Smooth muscle cell (in vitro differentiated cells): ENCODE measurements around the gene RPTOR. TPM values are rescaled to one million over a fixed set of nuclear protein-coding genes. Genes with fewer than 3 reads are reported as not detected.

Experiments
- DNase-seq: peaks from one replicate; lab custom pipeline; 2025; ENCODE audit not compliant: unreplicated experiment; lab: John Stamatoyannopoulos, UW
- H2AFZ ChIP-seq: fragments of 200-600 bp; sonication (generic); 2 replicates; pipeline ENCODE4 v1.6.0; 2016; ENCODE audit warnings: antibody characterized with exemption, low read depth, mild to moderate bottlenecking
- H3F3A ChIP-seq: fragments of 200-600 bp; sonication (generic); 2 replicates; pipeline ENCODE4 v1.6.0; 2017; ENCODE audit warnings: antibody characterized with exemption, low read depth
- H3K27ac ChIP-seq: fragments of 200-600 bp; sonication (generic); 2 replicates; pipeline ENCODE4 v1.5.1; 2016; ENCODE audit warnings: low read depth, mild to moderate bottlenecking
- H3K27me3 ChIP-seq: fragments of 200-600 bp; sonication (generic); 2 replicates; pipeline ENCODE4 v1.6.1; 2016; ENCODE audit warnings: low read depth, mild to moderate bottlenecking
- H3K36me3 ChIP-seq: fragments of 200-600 bp; sonication (generic); 2 replicates; pipeline ENCODE4 v1.5.1; 2016; ENCODE audit warnings: low read depth
- H3K4me1 ChIP-seq: fragments of 200-600 bp; sonication (generic); 2 replicates; pipeline ENCODE4 v1.5.1; 2016; ENCODE audit warnings: low read depth
- H3K4me2 ChIP-seq: fragments of 200-600 bp; sonication (generic); 2 replicates; pipeline ENCODE4 v1.6.0; 2016; ENCODE audit warnings: mild to moderate bottlenecking
- H3K4me3 ChIP-seq: fragments of 200-600 bp; sonication (generic); 2 replicates; pipeline ENCODE4 v1.5.1; 2016; ENCODE audit warnings: mild to moderate bottlenecking
- H3K79me2 ChIP-seq: fragments of 200-600 bp; sonication (generic); 2 replicates; pipeline ENCODE4 v1.6.0; 2016; ENCODE audit warnings: low read depth, mild to moderate bottlenecking
- H3K9ac ChIP-seq: fragments of 200-600 bp; sonication (generic); 2 replicates; pipeline ENCODE4 v1.6.0; 2016; ENCODE audit warnings: low read depth
- H3K9me3 ChIP-seq: fragments of 200-600 bp; sonication (generic); replicated peaks from 2 replicates; pipeline ENCODE4 v1.5.1; 2016; ENCODE audit warnings: low read depth
- H4K20me1 ChIP-seq: fragments of 200-600 bp; sonication (generic); 2 replicates; pipeline ENCODE4 v1.6.0; 2016; ENCODE audit warnings: low read depth
- WGBS: methylation state at CpG from one replicate; pipeline ENCODE4 v1.1.7; 2016; ENCODE audit warnings: low lambda C conversion rate; 5-methylcytosine and 5-hydroxymethylcytosine counted together
- polyA plus RNA-seq: library from polyadenylated mRNA; unstranded; fragments of >200 nt; fragmentation: Nextera tagmentation; extraction: Ambion mirVana; gene quantifications from 2 replicates; pipeline ENCODE4 v1.2.1, GENCODE V29; 2016
- total RNA-seq: library from RNA; depleted of rRNA; stranded (reverse); fragments of >200 nt; gene quantifications from 2 replicates; pipeline ENCODE4 v1.2.3, GENCODE V29; 2014
- TF ChIP-seq, protein P1 (sequence below): fragments of 200-600 bp; sonication (generic); IDR thresholded peaks from 2 replicates; pipeline ENCODE4 v1.5.1; 2017; ENCODE audit warnings: borderline replicate concordance, mild to moderate bottlenecking, antibody characterized with exemption; ENCODE audit not compliant: insufficient read depth, poor library complexity, severe bottlenecking

RPTOR gene
- total and polyA plus RNA-seq, 2 experiments from 2014 or later, result 10.6 to 12.2 TPM

DNA sequence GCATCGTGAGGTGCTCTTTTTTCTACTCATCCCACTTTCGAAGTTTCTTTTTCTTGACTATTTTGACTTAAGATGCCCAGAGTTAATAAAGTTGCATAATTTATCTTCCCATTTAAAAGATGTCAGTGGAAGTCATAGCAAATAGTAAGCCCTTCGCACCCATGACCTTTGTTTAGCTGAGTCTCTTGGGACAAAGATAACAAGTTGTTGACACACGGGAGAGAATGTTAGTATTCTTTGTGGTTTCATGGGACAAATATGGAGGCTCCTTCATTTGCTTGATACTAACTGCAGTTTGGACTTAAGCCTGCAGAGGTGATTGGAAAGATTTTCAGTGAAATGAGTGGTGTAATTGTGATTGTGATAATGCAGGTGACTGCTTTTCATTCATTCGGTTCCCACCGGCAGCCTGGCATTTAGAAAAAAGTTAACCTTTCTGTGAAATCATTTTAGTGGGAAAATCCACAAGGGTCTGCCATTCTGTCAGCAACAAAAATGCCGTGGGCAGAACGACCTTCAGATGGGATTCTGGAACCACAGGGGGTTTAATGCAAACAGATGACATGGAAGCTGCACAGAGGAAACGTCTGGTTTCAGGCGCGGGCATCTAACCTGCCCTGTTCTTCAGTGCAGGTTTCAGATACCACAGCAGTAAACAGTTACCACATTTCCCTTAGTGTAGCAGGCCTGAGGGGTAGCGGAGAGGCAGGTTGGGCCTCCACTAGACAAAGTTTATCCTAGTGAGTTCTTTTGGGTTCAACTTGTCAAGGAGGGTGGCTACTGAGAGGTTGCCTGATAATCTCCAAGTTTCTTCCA is 123.0 kb downstream of the RPTOR start:
- H3K36me3 ChIP-seq, result no peaks in the 10 kb centered on the region
- WGBS, result 88% methylated on average over 12 of the region's 12 CpGs
- no peaks in the 10 kb centered on the region for H3K27me3 ChIP-seq
- peaks cover 25% of the 10 kb centered on the region for H3K79me2 ChIP-seq
- H3F3A ChIP-seq, result no peaks in the 10 kb centered on the region
- no peak for DNase-seq
- peaks cover 18% of the 10 kb centered on the region for H3K4me1 ChIP-seq
- H2AFZ ChIP-seq, result no peak overlapping the region
- H3K9me3 ChIP-seq, result no peaks in the 10 kb centered on the region
- H3K4me3 ChIP-seq, result no peak overlapping the region
- H3K4me2 ChIP-seq, result no peak overlapping the region
- H3K27ac ChIP-seq, result no peak overlapping the region
- H4K20me1 ChIP-seq, result peaks cover 69% of the 10 kb centered on the region
- H3K9ac ChIP-seq, result no peak overlapping the region
- TF ChIP-seq, protein P1, sequence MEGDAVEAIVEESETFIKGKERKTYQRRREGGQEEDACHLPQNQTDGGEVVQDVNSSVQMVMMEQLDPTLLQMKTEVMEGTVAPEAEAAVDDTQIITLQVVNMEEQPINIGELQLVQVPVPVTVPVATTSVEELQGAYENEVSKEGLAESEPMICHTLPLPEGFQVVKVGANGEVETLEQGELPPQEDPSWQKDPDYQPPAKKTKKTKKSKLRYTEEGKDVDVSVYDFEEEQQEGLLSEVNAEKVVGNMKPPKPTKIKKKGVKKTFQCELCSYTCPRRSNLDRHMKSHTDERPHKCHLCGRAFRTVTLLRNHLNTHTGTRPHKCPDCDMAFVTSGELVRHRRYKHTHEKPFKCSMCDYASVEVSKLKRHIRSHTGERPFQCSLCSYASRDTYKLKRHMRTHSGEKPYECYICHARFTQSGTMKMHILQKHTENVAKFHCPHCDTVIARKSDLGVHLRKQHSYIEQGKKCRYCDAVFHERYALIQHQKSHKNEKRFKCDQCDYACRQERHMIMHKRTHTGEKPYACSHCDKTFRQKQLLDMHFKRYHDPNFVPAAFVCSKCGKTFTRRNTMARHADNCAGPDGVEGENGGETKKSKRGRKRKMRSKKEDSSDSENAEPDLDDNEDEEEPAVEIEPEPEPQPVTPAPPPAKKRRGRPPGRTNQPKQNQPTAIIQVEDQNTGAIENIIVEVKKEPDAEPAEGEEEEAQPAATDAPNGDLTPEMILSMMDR, result no peak

GRCh38 chr17:80668375-80669148 is 123.9 kb downstream of the RPTOR start:
- Histone ChIP-seq H4K20me1 (peaks cover 68% of the 10 kb centered on the region), H3K4me3 (no peak overlapping the region), H3K27me3 (no peaks in the 10 kb centered on the region), H2AFZ (no peak overlapping the region), H3K9ac (no peak overlapping the region), H3K4me2 (no peak overlapping the region), H3K36me3 (no peaks in the 10 kb centered on the region), H3K27ac (no peak overlapping the region), H3K4me1 (peaks cover 18% of the 10 kb centered on the region), H3F3A (peaks cover 6% of the 10 kb centered on the region), H3K79me2 (peaks cover 21% of the 10 kb centered on the region), H3K9me3 (no peaks in the 10 kb centered on the region)
- TF ChIP-seq, protein P1, result no peak
- DNase-seq, result no peak
- WGBS, result 94% methylated on average over 20 of the region's 20 CpGs

DNA sequence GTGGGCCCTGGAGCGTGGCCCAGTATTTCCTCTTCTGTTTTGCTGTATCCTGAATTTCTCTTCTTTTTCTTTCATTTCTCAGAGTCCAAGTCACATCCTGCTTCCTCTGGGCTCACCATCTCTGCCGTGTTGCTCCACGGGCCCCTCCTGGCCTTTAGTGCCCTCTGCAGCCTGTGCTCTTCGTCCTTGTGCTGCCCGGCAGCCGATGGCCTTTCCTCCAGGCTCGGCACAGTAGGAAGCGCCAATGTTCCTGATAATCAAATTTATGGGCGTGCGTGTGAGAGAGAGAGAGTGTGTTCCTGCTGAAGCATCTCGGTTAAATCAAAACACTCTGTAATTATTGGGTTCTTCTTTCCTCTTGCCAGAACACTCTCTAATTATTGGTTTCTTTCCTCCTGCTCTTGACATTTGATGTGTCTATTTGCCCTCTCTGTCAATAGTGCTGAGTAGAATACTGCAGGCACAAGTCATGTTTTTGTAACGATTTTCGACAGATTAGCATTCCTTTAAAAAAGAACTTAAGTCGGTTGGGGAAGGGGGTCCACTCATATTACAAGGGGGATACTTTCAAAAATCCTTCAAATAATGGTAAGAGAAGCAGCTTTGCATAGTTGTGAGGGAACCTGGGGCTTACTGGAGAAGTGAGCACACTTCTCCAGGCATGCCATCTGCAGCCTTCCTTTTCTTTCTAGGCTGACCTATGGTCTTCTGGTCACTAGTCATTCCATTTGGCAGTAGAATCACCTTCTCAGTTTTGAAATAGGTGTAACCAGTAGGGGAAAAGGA is 126.6 kb downstream of the RPTOR start:
- H3K9ac ChIP-seq, result no peak overlapping the region
- no peaks in the 10 kb centered on the region for H3K9me3 ChIP-seq
- no peak overlapping the region for H3K27ac ChIP-seq
- H3K36me3 ChIP-seq, result no peaks in the 10 kb centered on the region
- peaks cover 4% of the 10 kb centered on the region for H3K4me1 ChIP-seq
- peaks cover 61% of the 10 kb centered on the region for H4K20me1 ChIP-seq
- TF ChIP-seq, protein P1, result no peak
- H3K27me3 ChIP-seq, result no peaks in the 10 kb centered on the region
- H2AFZ ChIP-seq, result no peak overlapping the region
- WGBS, result 69% methylated on average over 14 of the region's 14 CpGs
- H3F3A ChIP-seq, result peaks cover 6% of the 10 kb centered on the region
- peaks cover 24% of the 10 kb centered on the region for H3K79me2 ChIP-seq
- no peak for DNase-seq
- no peak overlapping the region for H3K4me2 ChIP-seq
- no peak overlapping the region for H3K4me3 ChIP-seq
